ENCODE results near the gene SUPT6H. TPM values are rescaled to one million over a fixed set of nuclear protein-coding genes. Genes with fewer than 3 reads are reported as not detected.
A peak's percentile ranks its signal among the peaks of the same experiment; 100 is the strongest.

The SUPT6H gene
- total RNA-seq, 1 experiment from 2014 or later = 61.3 TPM

DNA sequence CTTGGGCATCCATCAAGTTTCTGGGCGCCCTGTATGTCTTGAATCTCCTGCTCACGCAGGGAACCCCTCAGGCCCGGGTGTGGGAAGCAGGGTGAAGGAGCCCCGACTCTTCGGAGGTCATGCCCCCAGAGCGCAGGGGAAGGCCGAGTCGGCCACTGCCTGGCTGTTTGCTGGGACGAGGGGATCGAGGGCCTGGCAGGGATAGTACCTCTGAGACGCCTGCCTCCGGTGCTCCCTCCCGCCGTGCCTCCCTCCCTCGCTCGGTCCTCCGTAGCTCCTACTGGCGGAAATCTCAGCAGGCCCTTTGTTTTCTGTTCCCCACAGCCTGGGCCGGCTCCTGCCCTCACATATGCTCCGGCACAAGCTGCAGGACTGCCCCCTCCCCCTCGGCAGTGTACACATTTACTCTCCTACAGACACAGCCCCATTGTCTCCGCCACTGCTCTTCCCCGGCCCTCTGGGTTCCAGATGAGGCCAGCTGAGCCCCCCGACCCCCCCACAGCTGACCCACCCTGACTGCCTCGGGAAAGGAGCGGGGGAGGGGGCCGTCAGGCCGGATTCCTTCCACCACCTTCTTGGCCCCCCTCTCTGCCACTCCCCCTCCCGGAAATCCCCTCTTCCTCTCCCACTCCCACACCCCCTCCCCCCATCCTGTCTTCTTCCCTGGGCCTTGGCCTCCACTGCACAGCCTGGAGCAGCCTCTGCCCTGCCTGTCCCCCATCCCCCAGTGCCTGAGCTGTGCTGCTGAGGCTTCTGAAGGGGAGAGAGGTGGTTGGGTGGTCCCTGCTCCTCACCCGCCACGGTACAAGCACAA, 83.2 kb downstream of the SUPT6H start (continued):
- TF ChIP-seq, protein P1, sequence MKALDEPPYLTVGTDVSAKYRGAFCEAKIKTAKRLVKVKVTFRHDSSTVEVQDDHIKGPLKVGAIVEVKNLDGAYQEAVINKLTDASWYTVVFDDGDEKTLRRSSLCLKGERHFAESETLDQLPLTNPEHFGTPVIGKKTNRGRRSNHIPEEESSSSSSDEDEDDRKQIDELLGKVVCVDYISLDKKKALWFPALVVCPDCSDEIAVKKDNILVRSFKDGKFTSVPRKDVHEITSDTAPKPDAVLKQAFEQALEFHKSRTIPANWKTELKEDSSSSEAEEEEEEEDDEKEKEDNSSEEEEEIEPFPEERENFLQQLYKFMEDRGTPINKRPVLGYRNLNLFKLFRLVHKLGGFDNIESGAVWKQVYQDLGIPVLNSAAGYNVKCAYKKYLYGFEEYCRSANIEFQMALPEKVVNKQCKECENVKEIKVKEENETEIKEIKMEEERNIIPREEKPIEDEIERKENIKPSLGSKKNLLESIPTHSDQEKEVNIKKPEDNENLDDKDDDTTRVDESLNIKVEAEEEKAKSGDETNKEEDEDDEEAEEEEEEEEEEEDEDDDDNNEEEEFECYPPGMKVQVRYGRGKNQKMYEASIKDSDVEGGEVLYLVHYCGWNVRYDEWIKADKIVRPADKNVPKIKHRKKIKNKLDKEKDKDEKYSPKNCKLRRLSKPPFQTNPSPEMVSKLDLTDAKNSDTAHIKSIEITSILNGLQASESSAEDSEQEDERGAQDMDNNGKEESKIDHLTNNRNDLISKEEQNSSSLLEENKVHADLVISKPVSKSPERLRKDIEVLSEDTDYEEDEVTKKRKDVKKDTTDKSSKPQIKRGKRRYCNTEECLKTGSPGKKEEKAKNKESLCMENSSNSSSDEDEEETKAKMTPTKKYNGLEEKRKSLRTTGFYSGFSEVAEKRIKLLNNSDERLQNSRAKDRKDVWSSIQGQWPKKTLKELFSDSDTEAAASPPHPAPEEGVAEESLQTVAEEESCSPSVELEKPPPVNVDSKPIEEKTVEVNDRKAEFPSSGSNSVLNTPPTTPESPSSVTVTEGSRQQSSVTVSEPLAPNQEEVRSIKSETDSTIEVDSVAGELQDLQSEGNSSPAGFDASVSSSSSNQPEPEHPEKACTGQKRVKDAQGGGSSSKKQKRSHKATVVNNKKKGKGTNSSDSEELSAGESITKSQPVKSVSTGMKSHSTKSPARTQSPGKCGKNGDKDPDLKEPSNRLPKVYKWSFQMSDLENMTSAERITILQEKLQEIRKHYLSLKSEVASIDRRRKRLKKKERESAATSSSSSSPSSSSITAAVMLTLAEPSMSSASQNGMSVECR (CRISPR knock-in tag; IDR thresholded peaks at IDR 0.05; ENCODE audit: borderline replicate concordance) = 0 out of 2 replicates have a peak, but pooled peaks have one; percentile 3
- no peak for TF ChIP-seq NR1H2 (CRISPR knock-in tag; IDR thresholded peaks at IDR 0.05)
- TF ChIP-seq, protein P2, sequence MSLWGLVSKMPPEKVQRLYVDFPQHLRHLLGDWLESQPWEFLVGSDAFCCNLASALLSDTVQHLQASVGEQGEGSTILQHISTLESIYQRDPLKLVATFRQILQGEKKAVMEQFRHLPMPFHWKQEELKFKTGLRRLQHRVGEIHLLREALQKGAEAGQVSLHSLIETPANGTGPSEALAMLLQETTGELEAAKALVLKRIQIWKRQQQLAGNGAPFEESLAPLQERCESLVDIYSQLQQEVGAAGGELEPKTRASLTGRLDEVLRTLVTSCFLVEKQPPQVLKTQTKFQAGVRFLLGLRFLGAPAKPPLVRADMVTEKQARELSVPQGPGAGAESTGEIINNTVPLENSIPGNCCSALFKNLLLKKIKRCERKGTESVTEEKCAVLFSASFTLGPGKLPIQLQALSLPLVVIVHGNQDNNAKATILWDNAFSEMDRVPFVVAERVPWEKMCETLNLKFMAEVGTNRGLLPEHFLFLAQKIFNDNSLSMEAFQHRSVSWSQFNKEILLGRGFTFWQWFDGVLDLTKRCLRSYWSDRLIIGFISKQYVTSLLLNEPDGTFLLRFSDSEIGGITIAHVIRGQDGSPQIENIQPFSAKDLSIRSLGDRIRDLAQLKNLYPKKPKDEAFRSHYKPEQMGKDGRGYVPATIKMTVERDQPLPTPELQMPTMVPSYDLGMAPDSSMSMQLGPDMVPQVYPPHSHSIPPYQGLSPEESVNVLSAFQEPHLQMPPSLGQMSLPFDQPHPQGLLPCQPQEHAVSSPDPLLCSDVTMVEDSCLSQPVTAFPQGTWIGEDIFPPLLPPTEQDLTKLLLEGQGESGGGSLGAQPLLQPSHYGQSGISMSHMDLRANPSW (CRISPR knock-in tag; conservative IDR thresholded peaks at IDR 0.05; ENCODE audit: low read depth) = no peak
- no peak for TF ChIP-seq ZNF423 (CRISPR knock-in tag; IDR thresholded peaks at IDR 0.05)
- 0 out of 2 replicates have a peak, but pooled peaks have one; percentile 53 for TF ChIP-seq IRF1 (CRISPR knock-in tag; IDR thresholded peaks at IDR 0.05)
- TF ChIP-seq KAT7 (CRISPR knock-in tag; IDR thresholded peaks at IDR 0.05; ENCODE audit: borderline replicate concordance) = peak; percentile 48; the same call in 1 of the 2 replicates
- TF ChIP-seq ZNF532 (CRISPR knock-in tag; IDR thresholded peaks at IDR 0.05; ENCODE audit: borderline replicate concordance) = 0 out of 2 replicates have a peak, but pooled peaks have one; percentile 25
- TF ChIP-seq, protein P3, sequence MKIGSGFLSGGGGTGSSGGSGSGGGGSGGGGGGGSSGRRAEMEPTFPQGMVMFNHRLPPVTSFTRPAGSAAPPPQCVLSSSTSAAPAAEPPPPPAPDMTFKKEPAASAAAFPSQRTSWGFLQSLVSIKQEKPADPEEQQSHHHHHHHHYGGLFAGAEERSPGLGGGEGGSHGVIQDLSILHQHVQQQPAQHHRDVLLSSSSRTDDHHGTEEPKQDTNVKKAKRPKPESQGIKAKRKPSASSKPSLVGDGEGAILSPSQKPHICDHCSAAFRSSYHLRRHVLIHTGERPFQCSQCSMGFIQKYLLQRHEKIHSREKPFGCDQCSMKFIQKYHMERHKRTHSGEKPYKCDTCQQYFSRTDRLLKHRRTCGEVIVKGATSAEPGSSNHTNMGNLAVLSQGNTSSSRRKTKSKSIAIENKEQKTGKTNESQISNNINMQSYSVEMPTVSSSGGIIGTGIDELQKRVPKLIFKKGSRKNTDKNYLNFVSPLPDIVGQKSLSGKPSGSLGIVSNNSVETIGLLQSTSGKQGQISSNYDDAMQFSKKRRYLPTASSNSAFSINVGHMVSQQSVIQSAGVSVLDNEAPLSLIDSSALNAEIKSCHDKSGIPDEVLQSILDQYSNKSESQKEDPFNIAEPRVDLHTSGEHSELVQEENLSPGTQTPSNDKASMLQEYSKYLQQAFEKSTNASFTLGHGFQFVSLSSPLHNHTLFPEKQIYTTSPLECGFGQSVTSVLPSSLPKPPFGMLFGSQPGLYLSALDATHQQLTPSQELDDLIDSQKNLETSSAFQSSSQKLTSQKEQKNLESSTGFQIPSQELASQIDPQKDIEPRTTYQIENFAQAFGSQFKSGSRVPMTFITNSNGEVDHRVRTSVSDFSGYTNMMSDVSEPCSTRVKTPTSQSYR (CRISPR knock-in tag; IDR thresholded peaks at IDR 0.05) = 0 out of 2 replicates have a peak, but pooled peaks have one; percentile 22
